Calu3 (cell line): ENCODE data around the gene SLCO4A1. TPM values are rescaled to one million over a fixed set of nuclear protein-coding genes. Genes with fewer than 3 reads are reported as not detected.

ENCODE experiments used
- BruUV-seq: library from RNA; stranded (reverse); fragments of 400-500 nt; replicated peaks from 2 replicates; lab custom pipeline; 2021; lab: Mats Ljungman, UMichigan
- CTCF ChIA-PET: fragments of 300-600 bp; sonication (Branson Sonifier 250); formaldehyde crosslinking; loops from one replicate; lab custom pipeline; 2022; ENCODE audit warnings: antibody characterized with exemption; lab: Charles Lee
- DNase-seq: peaks from one replicate; pipeline ENCODE4 v3.0.0; 2022
- H3K27ac Mint-ChIP-seq: one replicate; pipeline ENCODE4 v1.8.0; 2022; ENCODE audit warnings: mixed read lengths; ENCODE audit not compliant: unreplicated experiment
- H3K27me3 Mint-ChIP-seq: one replicate; pipeline ENCODE4 v1.8.0; 2022; ENCODE audit warnings: mixed read lengths; ENCODE audit not compliant: unreplicated experiment
- H3K36me3 Mint-ChIP-seq: one replicate; pipeline ENCODE4 v1.8.0; 2022; ENCODE audit warnings: mild to moderate bottlenecking, moderate library complexity, mixed read lengths; ENCODE audit not compliant: insufficient read depth, unreplicated experiment
- H3K4me1 Mint-ChIP-seq: one replicate; pipeline ENCODE4 v1.8.0; 2022; ENCODE audit warnings: mild to moderate bottlenecking, low read depth, mixed read lengths; ENCODE audit not compliant: unreplicated experiment
- H3K4me3 Mint-ChIP-seq: one replicate; pipeline ENCODE4 v1.8.0; 2022; ENCODE audit warnings: mild to moderate bottlenecking, low read depth, moderate library complexity, mixed read lengths; ENCODE audit not compliant: unreplicated experiment
- H3K9me3 Mint-ChIP-seq: one replicate; pipeline ENCODE4 v1.8.0; 2022; ENCODE audit warnings: low read depth, mixed read lengths; ENCODE audit not compliant: unreplicated experiment
- CTCF ChIP-seq: fragments of 200-600 bp; IDR thresholded peaks from one replicate; pipeline ENCODE4 v1.8.0; 2022; ENCODE audit warnings: antibody characterized with exemption; ENCODE audit not compliant: unreplicated experiment
- intact Hi-C: fragments of 100-400 bp; cut with micrococcal nuclease; formaldehyde crosslinking; loops from one replicate; pipeline ENCODE4 v1.10.0; 2022; ENCODE audit not compliant: unreplicated experiment
- total RNA-seq: library from RNA; stranded (reverse); gene quantifications from 2 replicates; pipeline ENCODE4 v1.2.3, GENCODE V29; 2022

The SLCO4A1 gene
- total RNA-seq, 1 experiment from 2014 or later: 63.9 TPM

GRCh38 chr20:62608218-62608565, 34.1 kb upstream of the SLCO4A1 start:
- Mint-ChIP-seq H3K9me3 (peaks cover 4% of the 10 kb centered on the region), H3K4me3 (no peak overlapping the region), H3K4me1 (peaks cover 10% of the 10 kb centered on the region), H3K27me3 (peaks cover 72% of the 10 kb centered on the region), H3K36me3 (no peaks in the 10 kb centered on the region), H3K27ac (no peak overlapping the region)
- no TSS peak for BruUV-seq
- TF ChIP-seq CTCF: no peak
- intact Hi-C loops: no loop called here
- CTCF ChIA-PET: no interaction called here
- no peak for DNase-seq

GRCh38 chr20:62609279-62609720, 33.0 kb upstream of the SLCO4A1 start:
- Mint-ChIP-seq H3K4me3 (no peak overlapping the region), H3K4me1 (peaks cover 10% of the 10 kb centered on the region), H3K9me3 (peaks cover 4% of the 10 kb centered on the region), H3K27me3 (peaks cover 81% of the 10 kb centered on the region), H3K36me3 (no peaks in the 10 kb centered on the region), H3K27ac (no peak overlapping the region)
- CTCF ChIA-PET: no interaction called here
- no peak for DNase-seq
- no TSS peak for BruUV-seq
- intact Hi-C loops: no loop called here
- TF ChIP-seq CTCF: no peak

- BruUV-seq: no TSS peak
- no peak overlapping the region for H3K27ac Mint-ChIP-seq
- H3K4me1 Mint-ChIP-seq: peaks cover 10% of the 10 kb centered on the region
- intact Hi-C loops: no loop called here
- no peak for TF ChIP-seq CTCF
- no peak for DNase-seq
- H3K9me3 Mint-ChIP-seq: peaks cover 4% of the 10 kb centered on the region
- no peak overlapping the region for H3K4me3 Mint-ChIP-seq
- no peaks in the 10 kb centered on the region for H3K36me3 Mint-ChIP-seq
- CTCF ChIA-PET: no interaction called here
- H3K27me3 Mint-ChIP-seq: peaks cover 89% of the 10 kb centered on the region
Measured at GRCh38 chr20:62609811-62610757, 32.2 kb upstream of the SLCO4A1 start.

GRCh38 chr20:62611012-62611411, 31.3 kb upstream of the SLCO4A1 start:
- no peak overlapping the region for H3K4me3 Mint-ChIP-seq
- peaks cover 7% of the 10 kb centered on the region for H3K4me1 Mint-ChIP-seq
- H3K9me3 Mint-ChIP-seq: peaks cover 4% of the 10 kb centered on the region
- no TSS peak for BruUV-seq
- H3K36me3 Mint-ChIP-seq: no peaks in the 10 kb centered on the region
- DNase-seq: no peak
- intact Hi-C loops: no loop called here
- no peak overlapping the region for H3K27ac Mint-ChIP-seq
- CTCF ChIA-PET: no interaction called here
- no peak for TF ChIP-seq CTCF
- H3K27me3 Mint-ChIP-seq: peaks cover 94% of the 10 kb centered on the region
